Stimulated activated CD8-positive, alpha-beta memory T cell treated with anti-CD3 and anti-CD28 coated beads, Interleukin-7, amount 100 ng/mL, for 1 hour (primary cell): ENCODE results near the gene KCNT2.
"Not testable (repeated sequence)": the region's sequence is repeated elsewhere in the genome, so short reads cannot be mapped to it uniquely, and the experiment has no call there.

Experiments
- DNase-seq, 2 donors: peaks; one replicate each; pipeline ENCODE4 v3.0.0-alpha.2; 2020; ENCODE audit warnings: low read depth in 2 of 2

Gene KCNT2

GRCh38 chr1:196319301-196319700, 288.9 kb downstream of the KCNT2 start:
- DNase-seq, result no peak

- no peak for DNase-seq
Measured at GRCh38 chr1:196317535-196318522, 290.4 kb downstream of the KCNT2 start.

- DNase-seq, result no peak
Measured at GRCh38 chr1:196312739-196313138, 295.5 kb downstream of the KCNT2 start.

- no peak for DNase-seq
Measured at GRCh38 chr1:196309386-196309785, 298.9 kb downstream of the KCNT2 start.

GRCh38 chr1:196308176-196308575, 300.1 kb downstream of the KCNT2 start:
- no peak for DNase-seq

- no peak for DNase-seq
Measured at GRCh38 chr1:196306421-196306820, 301.8 kb downstream of the KCNT2 start.

GRCh38 chr1:196305216-196305615, 303.0 kb downstream of the KCNT2 start:
- no peak for DNase-seq

- DNase-seq, result no peak
Measured at GRCh38 chr1:196302981-196303380, 305.3 kb downstream of the KCNT2 start.

- no peak for DNase-seq
Measured at GRCh38 chr1:196302420-196302819, 305.8 kb downstream of the KCNT2 start.

- DNase-seq, result no peak
Measured at GRCh38 chr1:196295766-196296165, 312.5 kb downstream of the KCNT2 start.

GRCh38 chr1:196278816-196279215, 329.4 kb downstream of the KCNT2 start:
- DNase-seq, result no peak

GRCh38 chr1:196277860-196278259, 330.4 kb downstream of the KCNT2 start:
- DNase-seq, result no peak

GRCh38 chr1:196271212-196271947, 336.9 kb downstream of the KCNT2 start:
- DNase-seq, result no peak

- not testable (repeated sequence) for DNase-seq
Measured at GRCh38 chr1:196263086-196263485, 345.2 kb downstream of the KCNT2 start.

GRCh38 chr1:196260270-196260669, 348.0 kb downstream of the KCNT2 start:
- DNase-seq, result no peak

GRCh38 chr1:196259316-196259715, 348.9 kb downstream of the KCNT2 start:
- no peak for DNase-seq

GRCh38 chr1:196255762-196256161, 352.5 kb downstream of the KCNT2 start:
- DNase-seq, result no peak

- DNase-seq, result no peak
Measured at GRCh38 chr1:196229546-196229945, 378.7 kb downstream of the KCNT2 start.

GRCh38 chr1:196214866-196215265, 393.4 kb downstream of the KCNT2 start:
- DNase-seq, result no peak

- DNase-seq, result no peak
Measured at GRCh38 chr1:196209983-196210382, 398.3 kb downstream of the KCNT2 start.

GRCh38 chr1:196209265-196209664, 399.0 kb downstream of the KCNT2 start:
- DNase-seq, result no peak

- DNase-seq, result no peak
Measured at GRCh38 chr1:196207612-196208217, 400.5 kb downstream of the KCNT2 start.
